ENCODE results near the gene CBX3. TPM values are rescaled to one million over a fixed set of nuclear protein-coding genes. Genes with fewer than 3 reads are reported as not detected.
"Not testable (repeated sequence)": the region's sequence is repeated elsewhere in the genome, so short reads cannot be mapped to it uniquely, and the experiment has no call there.

CBX3 gene
- total RNA-seq (ENCODE audit: low replicate concordance) = 160 and 225 TPM in 2 replicates

DNA sequence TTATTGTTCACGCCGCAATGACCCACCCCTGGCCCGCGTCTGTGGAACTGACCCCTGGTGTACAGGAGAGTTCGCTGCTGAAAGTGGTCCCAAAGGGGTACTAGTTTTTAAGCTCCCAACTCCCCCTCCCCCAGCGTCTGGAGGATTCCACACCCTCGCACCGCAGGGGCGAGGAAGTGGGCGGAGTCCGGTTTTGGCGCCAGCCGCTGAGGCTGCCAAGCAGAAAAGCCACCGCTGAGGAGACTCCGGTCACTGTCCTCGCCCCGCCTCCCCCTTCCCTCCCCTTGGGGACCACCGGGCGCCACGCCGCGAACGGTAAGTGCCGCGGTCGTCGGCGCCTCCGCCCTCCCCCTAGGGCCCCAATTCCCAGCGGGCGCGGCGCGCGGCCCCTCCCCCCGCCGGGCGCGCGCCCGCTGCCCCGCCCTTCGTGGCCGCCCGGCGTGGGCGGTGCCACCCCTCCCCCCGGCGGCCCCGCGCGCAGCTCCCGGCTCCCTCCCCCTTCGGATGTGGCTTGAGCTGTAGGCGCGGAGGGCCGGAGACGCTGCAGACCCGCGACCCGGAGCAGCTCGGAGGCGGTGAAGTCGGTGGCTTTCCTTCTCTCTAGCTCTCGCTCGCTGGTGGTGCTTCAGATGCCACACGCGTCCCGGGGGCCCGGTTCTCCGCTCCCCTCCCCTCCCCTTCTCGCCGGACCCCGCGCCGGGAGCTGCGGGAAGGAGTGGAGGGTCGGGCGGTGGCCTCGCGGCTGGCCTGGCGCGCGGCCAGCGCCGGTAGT, at the start of gene CBX3:
Gene CBX3, plus strand, starts transcription at position 499 of the 772 bp plus-strand sequence. CDS start 1,254 bp downstream, outside the sequence.
- TF ChIP-seq, protein P1, sequence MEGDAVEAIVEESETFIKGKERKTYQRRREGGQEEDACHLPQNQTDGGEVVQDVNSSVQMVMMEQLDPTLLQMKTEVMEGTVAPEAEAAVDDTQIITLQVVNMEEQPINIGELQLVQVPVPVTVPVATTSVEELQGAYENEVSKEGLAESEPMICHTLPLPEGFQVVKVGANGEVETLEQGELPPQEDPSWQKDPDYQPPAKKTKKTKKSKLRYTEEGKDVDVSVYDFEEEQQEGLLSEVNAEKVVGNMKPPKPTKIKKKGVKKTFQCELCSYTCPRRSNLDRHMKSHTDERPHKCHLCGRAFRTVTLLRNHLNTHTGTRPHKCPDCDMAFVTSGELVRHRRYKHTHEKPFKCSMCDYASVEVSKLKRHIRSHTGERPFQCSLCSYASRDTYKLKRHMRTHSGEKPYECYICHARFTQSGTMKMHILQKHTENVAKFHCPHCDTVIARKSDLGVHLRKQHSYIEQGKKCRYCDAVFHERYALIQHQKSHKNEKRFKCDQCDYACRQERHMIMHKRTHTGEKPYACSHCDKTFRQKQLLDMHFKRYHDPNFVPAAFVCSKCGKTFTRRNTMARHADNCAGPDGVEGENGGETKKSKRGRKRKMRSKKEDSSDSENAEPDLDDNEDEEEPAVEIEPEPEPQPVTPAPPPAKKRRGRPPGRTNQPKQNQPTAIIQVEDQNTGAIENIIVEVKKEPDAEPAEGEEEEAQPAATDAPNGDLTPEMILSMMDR (IDR thresholded peaks at IDR 0.05; ENCODE audit: insufficient read depth, low read length) = no peak
- peak within 1 kb of the TSS; percentile 99 for H3K4me3 ChIP-seq (ENCODE audit: low read depth, low read length)
- peak; percentile 63 for DNase-seq (ENCODE audit: low read depth)

DNA sequence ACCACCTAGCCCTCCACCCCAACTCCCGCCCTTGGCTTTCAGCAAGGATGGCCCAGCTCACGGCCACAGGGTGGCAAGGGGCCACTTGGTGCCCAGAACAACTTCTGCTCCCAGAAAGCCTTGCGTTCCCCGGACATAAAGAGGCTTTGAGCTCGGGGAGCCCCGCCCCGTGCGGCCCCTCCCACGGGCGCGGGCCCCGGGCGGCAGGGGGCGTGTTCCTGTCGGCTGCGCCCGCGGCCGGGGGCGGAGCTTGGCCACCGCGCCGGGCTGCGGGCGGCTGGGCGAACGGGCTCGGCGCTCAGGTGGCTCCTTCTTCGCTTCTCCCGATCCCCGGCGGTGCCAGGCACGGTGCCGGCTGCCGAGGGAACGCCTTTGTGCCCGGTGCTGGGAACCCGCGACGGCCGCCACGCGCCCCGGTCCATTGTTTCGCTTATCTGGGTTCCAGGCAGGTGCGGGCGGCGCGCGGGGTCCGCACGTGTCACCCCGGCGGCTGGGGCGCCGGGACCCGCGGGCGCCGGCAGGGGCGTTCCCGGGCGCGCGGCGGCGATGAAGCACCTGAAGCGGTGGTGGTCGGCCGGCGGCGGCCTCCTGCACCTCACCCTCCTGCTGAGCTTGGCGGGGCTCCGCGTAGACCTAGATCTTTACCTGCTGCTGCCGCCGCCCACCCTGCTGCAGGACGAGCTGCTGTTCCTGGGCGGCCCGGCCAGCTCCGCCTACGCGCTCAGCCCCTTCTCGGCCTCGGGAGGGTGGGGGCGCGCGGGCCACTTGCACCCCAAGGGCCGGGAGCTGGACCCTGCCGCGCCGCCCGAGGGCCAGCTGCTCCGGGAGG, 49.4 kb upstream of the CBX3 start, which contains the start of gene NFE2L3:
Gene NFE2L3, plus strand, starts transcription at position 246 of the 829 bp plus-strand sequence. Its CDS starts 301 bp downstream, at position 547.
- DNase-seq (ENCODE audit: low read depth) = peak; percentile 26
- H3K4me3 ChIP-seq (ENCODE audit: low read depth, low read length) = peak within 1 kb of the TSS; percentile 63
- TF ChIP-seq, protein P1 (IDR thresholded peaks at IDR 0.05; ENCODE audit: insufficient read depth, low read length) = no peak

DNA sequence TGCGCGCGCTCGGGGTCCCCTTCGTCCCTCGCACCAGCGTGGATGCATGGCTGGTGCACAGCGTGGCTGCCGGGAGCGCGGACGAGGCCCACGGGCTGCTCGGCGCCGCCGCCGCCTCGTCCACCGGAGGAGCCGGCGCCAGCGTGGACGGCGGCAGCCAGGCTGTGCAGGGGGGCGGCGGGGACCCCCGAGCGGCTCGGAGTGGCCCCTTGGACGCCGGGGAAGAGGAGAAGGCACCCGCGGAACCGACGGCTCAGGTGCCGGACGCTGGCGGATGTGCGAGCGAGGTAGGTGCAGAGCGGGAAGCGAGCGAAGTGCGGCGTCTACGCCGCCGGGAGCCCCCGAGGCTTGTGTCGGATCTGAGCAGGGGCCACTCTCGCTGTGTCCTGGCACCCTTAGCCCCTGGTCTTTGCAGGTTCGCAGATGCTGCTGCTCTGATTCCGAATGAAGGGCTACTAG, 48.7 kb upstream of the CBX3 start:
- not testable (repeated sequence) for DNase-seq (ENCODE audit: low read depth)
- peak overlapping the region; percentile 63 for H3K4me3 ChIP-seq (ENCODE audit: low read depth, low read length)

DNA sequence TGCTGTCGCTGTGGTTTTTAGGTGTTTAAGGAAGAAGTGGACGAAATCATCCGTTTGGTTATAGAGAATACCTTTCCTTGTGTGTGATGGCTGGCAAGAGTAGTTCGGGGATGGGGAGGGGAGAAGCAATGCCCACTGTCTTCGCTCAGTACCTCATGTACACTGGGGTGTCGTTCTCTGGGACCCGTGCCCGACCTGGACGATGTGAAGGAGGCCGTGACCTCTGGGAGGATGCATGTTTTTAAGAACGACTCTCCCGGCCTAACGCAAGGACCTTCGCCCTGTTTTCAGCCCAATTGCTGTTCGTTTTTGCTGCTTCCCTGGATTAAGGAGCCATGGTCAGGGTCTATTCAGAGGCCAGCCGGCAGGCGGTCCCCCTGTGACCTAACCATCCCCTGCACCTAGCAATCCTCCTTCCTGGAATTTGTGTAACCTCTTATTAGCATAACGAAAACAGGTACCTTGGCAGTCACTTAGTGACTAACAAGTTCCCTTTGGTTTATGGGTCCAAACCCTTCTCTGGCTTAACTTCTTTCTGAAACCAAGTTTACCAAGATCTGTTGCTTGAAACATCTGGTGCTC, 48.2 kb upstream of the CBX3 start:
- TF ChIP-seq, protein P1 (IDR thresholded peaks at IDR 0.05; ENCODE audit: insufficient read depth, low read length) = no peak
- DNase-seq (ENCODE audit: low read depth) = no peak
- H3K4me3 ChIP-seq (ENCODE audit: low read depth, low read length) = no peak overlapping the region

DNA sequence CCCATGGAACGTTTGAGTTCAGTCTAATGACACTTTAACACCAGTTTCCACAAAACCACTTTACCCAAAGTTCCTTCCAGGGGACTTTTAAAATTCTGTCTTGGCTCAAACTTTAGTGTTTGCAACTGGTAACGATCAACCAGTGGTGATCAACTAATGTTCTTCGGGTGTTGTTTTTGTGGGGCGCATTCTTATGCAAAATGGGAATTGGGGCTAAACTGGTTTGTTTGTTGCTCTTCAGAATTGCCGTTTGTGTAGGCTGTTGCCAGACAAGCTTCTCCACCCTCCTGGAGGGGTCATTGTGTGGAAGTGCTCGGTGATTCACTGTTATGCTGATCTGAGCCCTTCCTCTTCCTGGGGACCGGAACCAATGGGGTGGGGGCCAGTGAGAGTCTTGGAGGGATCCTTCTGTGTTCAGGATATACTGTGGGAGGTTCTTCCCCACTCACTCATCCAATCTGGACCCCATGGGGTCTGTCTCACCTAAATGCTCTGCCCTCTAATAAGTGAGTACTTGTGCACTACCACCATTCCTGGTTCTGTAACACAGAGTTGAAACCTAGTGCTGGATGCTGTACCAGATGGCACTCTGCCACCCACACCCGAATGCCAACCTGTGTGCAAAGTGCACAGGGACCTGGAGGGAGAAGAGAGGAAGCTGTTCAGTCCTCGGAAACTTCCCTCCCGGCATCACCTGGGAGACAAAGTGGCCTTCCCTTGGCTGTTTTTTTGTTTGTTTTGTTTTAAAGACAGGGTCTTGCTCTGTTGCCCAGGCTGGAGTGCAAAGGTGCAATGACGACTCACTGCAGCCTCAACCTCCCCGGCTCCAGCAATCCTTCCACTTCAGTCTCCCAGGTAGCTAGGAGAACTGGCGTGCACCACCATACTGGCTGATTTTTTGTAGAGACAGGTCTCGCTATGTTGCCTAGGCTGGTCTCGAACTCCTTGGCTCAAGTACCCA, 47.4 kb upstream of the CBX3 start:
- TF ChIP-seq, protein P1 (IDR thresholded peaks at IDR 0.05; ENCODE audit: insufficient read depth, low read length) = no peak
- no peak for DNase-seq (ENCODE audit: low read depth)
- no peak overlapping the region for H3K4me3 ChIP-seq (ENCODE audit: low read depth, low read length)

DNA sequence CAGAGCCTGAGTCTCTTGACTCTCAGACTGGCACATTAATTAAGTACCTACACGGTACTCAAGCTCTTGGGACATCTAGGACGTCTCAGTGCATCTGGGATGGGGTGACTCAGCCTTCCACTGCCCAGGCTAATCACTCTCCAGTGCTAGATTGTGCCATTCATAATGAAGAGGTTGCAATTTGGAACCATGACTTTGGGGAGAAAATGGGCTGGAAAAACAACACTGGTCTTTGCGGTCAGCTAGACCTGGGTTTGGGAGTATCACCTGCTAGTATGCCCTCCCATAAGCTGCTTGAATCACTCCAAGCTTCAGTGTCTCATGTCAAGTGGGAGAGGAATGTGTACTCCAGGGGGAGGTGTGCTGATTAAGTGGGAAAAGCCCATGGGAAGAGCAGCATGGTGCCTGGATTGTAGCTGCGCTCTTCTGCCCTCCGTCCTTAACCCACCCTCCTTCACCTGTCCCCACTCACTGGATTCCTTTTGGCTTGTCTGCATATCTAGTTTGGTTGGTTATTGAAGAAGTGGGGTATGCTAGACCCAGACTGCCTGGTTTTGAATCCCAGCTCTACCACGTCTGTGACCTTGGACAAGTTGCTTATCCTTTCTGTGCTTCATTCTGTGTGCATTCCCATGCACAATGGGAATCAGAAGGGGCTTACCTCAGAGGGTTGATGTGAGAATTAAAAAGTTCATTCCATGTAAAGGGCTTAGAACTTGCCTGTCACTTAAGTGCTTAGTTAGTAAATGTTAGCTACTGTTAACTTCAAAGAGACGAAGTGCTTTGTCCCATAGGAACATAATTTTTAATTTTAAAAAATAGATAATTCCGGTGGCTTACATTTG, 45.8 kb upstream of the CBX3 start:
- TF ChIP-seq, protein P1 (IDR thresholded peaks at IDR 0.05; ENCODE audit: insufficient read depth, low read length) = no peak
- peak; percentile 23 for DNase-seq (ENCODE audit: low read depth)
- peak overlapping the region; percentile 34 for H3K4me3 ChIP-seq (ENCODE audit: low read depth, low read length)

Measured in fibroblast of the aortic adventitia (primary cell).